ENCODE data around the gene LASP1.

Gene LASP1

GRCh38 chr17:38885044-38885727 is 15.3 kb downstream of the LASP1 start:
- Histone ChIP-seq H3K9me3 (no peaks in the 10 kb centered on the region), H3K4me1 (ENCODE audit: control insufficient read depth in 1 of 2, insufficient read depth in 1 of 2, low read depth in 1 of 2, low read length in 1 of 2) (peaks cover 98 to 99% of the 10 kb centered on the region in 2 experiments), H3K27ac (peak overlapping the region; percentile 87), H3K36me3 (peaks cover 85% of the 10 kb centered on the region), H3K27me3 (no peaks in the 10 kb centered on the region), H3K4me3 (ENCODE audit: low read depth in 1 of 2, low read length in 1 of 2) (no peak overlapping the region)
- TF ChIP-seq CTCF (IDR thresholded peaks at IDR 0.05) = no peak

DNA sequence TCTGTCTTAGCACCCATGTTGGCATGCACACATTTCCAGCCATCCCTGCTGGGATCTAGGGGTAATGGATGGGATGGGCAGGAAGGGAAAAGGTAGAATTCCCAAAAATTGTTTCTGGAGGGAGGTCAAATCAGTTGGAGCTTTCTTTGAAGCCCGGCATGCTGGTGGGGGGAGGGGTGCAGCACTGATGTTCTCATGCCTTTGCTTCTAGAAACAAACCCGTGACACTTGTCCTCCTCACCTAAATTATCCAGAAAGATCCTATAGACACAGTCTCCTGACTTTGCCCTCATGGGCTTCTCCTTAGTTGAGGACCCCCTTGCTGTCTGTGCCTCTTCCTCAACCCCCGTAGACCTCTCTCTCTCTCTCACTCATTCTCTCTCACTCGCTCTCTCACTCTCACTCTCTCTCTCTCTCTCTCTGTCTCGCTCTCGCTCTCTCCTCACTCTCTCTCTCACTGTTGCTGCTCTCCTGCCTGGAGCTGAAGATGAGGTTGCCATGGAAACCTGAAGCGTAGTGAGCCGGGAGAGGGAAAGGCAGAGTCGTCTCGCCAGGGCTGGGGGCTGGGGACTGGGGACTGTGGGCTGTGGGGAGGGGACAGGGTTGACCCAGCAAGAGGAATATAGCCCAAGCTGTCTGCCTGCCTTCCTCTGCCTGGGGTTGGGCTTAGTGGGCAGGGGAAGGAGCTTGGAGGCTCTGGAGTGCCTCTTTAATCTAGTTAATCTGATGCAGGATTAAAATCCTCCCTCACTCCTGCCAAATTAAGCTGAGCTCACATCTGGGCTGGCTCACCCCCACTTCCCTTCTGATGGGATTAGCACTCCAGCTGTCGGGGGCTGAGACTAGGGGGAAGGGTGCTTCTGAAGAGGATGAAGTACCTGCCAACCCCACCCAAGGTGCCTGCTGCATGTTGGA is 16.1 kb downstream of the LASP1 start:
- peaks cover 84% of the 10 kb centered on the region for H3K36me3 ChIP-seq
- no peak overlapping the region for H3K4me3 ChIP-seq (ENCODE audit: low read depth in 1 of 2, low read length in 1 of 2)
- peak overlapping the region; percentile 87 for H3K27ac ChIP-seq
- no peak for TF ChIP-seq CTCF (IDR thresholded peaks at IDR 0.05)
- no peaks in the 10 kb centered on the region for H3K27me3 ChIP-seq
- no peaks in the 10 kb centered on the region for H3K9me3 ChIP-seq
- H3K4me1 ChIP-seq (ENCODE audit: control insufficient read depth in 1 of 2, insufficient read depth in 1 of 2, low read depth in 1 of 2, low read length in 1 of 2) = peaks cover 98 to 99% of the 10 kb centered on the region in 2 experiments

- Histone ChIP-seq H3K36me3 (peaks cover 84% of the 10 kb centered on the region), H3K27ac (peak overlapping the region; percentile 87), H3K4me1 (ENCODE audit: control insufficient read depth in 1 of 2, insufficient read depth in 1 of 2, low read depth in 1 of 2, low read length in 1 of 2) (peaks cover 99% of the 10 kb centered on the region in 2 experiments), H3K9me3 (no peaks in the 10 kb centered on the region), H3K4me3 (ENCODE audit: low read depth in 1 of 2, low read length in 1 of 2) (no peak overlapping the region), H3K27me3 (no peaks in the 10 kb centered on the region)
- TF ChIP-seq CTCF (IDR thresholded peaks at IDR 0.05) = no peak
Observed at GRCh38 chr17:38886643-38887010, 16.8 kb downstream of the LASP1 start.

- Histone ChIP-seq H3K27me3 (no peaks in the 10 kb centered on the region), H3K9me3 (no peaks in the 10 kb centered on the region), H3K4me1 (ENCODE audit: control insufficient read depth in 1 of 2, insufficient read depth in 1 of 2, low read depth in 1 of 2, low read length in 1 of 2) (peaks cover 99 to 100% of the 10 kb centered on the region in 2 experiments), H3K36me3 (peaks cover 89% of the 10 kb centered on the region), H3K4me3 (ENCODE audit: low read depth in 1 of 2, low read length in 1 of 2) (no peak overlapping the region), H3K27ac (peak overlapping the region; percentile 93)
- no peak for TF ChIP-seq CTCF (IDR thresholded peaks at IDR 0.05)
Observed at GRCh38 chr17:38888842-38889241, 19.0 kb downstream of the LASP1 start.

DNA sequence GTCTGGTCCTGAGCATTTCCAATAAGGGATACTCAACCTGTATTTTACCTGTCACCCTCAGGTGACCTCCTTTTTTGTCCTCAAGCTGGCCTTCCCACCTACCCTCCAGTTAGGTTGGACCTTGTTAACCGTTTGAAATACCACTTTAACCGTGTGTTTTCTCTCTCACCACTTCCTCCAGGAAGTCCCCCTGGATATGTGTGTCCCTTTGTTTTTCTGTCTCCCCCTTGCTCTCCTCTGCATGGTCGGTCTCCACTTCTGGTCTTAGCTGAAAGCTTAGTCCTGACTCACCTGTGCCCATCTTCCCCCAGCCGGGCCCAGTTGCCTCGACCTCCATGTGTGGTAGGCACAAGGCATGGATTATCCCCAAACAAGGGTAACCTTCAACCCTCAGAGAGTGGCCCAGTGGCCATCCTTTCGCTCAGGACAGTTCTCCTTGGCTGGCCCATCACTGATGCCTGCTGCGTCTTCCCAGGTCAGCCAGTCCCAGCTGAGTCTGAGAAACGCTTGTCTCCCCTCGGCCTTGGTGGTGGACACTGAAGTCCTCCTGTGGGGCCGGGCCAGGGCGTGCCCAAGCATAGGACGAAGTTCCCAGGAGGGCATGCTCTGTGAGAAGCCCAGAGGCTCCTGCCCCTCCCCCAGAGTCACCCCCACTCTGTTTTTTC is 20.0 kb downstream of the LASP1 start:
- Histone ChIP-seq H3K4me1 (ENCODE audit: control insufficient read depth in 1 of 2, insufficient read depth in 1 of 2, low read depth in 1 of 2, low read length in 1 of 2) (peaks cover 98 to 99% of the 10 kb centered on the region in 2 experiments), H3K27ac (peak overlapping the region; percentile 93), H3K36me3 (peaks cover 95% of the 10 kb centered on the region), H3K27me3 (no peaks in the 10 kb centered on the region), H3K4me3 (ENCODE audit: low read depth in 1 of 2, low read length in 1 of 2) (peak overlapping the region; percentile 33 to 38), H3K9me3 (no peaks in the 10 kb centered on the region)
- no peak for TF ChIP-seq CTCF (IDR thresholded peaks at IDR 0.05)

Data from neutrophil (primary cell).